GM19372 (cell line): ENCODE results near the gene PNMA6E.

Experiments used
- ATAC-seq: cut with Tn5 transposase; IDR thresholded peaks from one replicate; pipeline ENCODE4 v1.9.1; 2021; ENCODE audit warnings: mild to moderate bottlenecking, low read depth, moderate library complexity; ENCODE audit not compliant: unreplicated experiment

Gene PNMA6E

GRCh38 chrX:153401133-153401764, at the start of gene PNMA6E:
PNMA6E (minus strand) TSS chrX:153401350; CDS start chrX:153398849, 2,501 bp downstream.
- ATAC-seq, result no peak

GRCh38 chrX:153450949-153451277, 49.8 kb upstream of the PNMA6E start:
- ATAC-seq, result no peak

- ATAC-seq, result no peak
Observed at GRCh38 chrX:153450114-153450948, 49.2 kb upstream of the PNMA6E start.

GRCh38 chrX:153449368-153450113, 48.4 kb upstream of the PNMA6E start:
- no peak for ATAC-seq

- ATAC-seq, result no peak
Observed at GRCh38 chrX:153448556-153449367, 47.6 kb upstream of the PNMA6E start.

- no peak for ATAC-seq
Observed at GRCh38 chrX:153447581-153447960, 46.4 kb upstream of the PNMA6E start.

DNA sequence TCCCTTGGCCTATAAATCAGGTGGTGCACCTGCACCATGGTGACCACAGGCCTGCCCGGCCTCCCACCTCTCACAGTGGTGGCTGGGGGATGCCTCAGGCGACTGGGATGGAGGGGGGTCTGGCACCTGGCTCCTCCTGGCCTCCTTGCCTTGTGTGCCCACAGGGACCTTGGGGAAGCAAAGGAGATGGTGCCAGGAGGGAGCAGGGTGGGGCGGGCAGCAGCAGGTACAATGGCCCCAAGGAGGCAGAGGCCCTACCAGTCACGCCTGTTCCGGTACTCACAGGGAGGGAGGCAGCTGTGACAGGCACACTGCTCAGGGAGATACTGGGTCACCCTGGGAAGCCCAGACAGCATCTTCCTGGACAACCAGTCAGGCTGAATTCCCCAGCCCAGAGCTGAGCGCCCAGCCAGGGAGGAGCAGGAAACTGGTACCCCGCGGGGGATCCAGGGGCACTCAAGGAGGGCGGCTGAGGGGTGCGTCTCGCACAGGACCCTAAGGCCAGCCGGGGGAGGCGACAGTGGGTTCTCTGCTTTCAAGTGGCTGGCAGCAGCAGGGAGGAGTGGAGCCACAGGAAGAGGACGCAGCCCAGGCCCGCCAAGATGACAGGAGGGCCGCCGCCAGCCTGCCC, 45.9 kb upstream of the PNMA6E start:
- ATAC-seq, result no peak

- ATAC-seq, result no peak
Observed at GRCh38 chrX:153446636-153446936, 45.4 kb upstream of the PNMA6E start.

- ATAC-seq, result no peak
Observed at GRCh38 chrX:153445856-153446635, 44.9 kb upstream of the PNMA6E start, which contains the start of gene TREX2. TREX2 (minus strand) TSS chrX:153446056; CDS start chrX:153445430, 626 bp downstream.

DNA sequence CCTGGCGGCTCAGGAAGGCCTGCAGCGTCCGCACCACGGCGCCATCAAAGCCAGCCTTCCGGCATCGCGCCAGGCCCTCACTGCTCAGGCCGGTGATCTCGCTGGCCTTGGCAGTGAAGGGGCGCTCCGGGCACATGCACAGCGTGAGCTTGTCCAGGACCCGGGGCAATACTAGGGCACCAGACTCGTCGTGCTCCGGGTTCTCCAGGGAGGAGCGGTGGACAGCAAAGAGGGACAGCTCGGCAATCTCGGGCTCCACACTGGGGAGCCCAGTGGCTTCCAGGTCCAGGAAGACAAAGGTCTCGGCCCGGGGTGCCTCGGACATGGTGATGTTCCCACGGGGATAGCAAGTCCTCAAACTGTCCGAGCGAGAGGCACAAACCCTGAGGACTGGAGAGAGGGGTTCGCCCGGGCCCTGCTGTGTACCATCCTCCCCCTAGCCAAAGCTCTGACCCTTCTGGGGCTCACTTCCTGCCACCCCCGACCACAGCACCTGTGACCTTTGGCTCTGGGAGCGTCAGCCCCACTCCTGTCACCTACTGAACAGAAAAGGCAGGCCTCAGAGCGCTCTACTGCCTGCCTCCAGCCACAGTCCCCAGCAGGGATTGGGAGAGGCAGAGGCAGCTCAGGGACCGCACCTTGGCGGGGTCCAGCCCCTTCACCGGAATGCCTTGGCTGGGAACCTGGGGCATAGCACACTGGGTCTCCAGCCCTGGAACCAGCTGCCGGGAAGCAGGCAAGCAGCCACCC, 44.1 kb upstream of the PNMA6E start:
- no peak for ATAC-seq

GRCh38 chrX:153444333-153445011, 43.3 kb upstream of the PNMA6E start:
- no peak for ATAC-seq

- ATAC-seq, result no peak
Observed at GRCh38 chrX:153443476-153444332, 42.6 kb upstream of the PNMA6E start.

DNA sequence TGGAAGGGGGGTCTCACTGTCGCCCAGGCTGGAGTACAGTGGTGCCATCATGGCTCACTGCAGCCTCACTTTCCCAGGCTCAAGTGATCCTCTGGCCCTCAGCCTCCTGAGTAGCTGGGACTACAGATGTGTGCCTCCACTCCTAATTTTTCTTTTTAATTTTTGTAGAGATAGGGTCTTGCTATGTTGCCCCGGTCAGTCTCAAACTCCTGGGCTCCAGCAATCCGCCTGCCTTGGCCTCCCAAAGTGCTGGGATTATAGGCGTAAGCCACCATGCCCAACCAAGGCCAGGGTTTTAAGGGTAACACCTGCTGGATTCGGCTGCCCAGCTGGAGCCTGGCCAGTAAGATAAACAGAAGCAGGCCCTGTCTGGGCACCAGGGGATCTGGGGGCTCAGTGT, 41.3 kb upstream of the PNMA6E start:
- no peak for ATAC-seq

- ATAC-seq, result no peak
Observed at GRCh38 chrX:153441981-153442380, 40.8 kb upstream of the PNMA6E start.

- ATAC-seq, result no peak
Observed at GRCh38 chrX:153441296-153441695, 40.1 kb upstream of the PNMA6E start.

DNA sequence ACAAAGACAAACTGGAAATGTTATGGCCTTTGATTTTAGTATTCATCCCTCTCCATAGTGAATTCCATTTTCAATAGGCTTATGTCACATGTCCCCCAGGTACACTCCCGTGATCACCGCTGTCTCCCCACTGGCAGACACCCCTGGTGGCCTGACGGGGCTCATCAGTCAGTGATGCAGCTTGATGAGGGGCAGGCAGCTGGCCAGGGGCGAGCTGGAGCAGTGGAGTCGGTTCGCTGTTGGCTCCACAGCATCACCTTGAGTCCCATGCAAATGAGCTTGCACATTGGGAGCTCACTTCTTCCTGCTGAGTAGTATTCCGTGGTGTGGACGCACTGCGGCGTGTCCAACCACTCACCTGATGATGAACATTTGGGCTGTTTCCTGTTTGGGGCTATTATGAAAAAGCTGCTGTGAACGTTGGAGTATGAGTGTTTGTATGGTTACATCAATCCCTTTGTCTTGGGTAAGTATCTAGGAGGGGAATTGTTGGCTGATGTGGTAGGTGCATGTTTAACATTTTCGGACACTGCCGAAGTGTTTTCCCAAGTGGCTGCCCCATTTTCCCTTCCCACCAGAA, 39.5 kb upstream of the PNMA6E start:
- ATAC-seq, result no peak

DNA sequence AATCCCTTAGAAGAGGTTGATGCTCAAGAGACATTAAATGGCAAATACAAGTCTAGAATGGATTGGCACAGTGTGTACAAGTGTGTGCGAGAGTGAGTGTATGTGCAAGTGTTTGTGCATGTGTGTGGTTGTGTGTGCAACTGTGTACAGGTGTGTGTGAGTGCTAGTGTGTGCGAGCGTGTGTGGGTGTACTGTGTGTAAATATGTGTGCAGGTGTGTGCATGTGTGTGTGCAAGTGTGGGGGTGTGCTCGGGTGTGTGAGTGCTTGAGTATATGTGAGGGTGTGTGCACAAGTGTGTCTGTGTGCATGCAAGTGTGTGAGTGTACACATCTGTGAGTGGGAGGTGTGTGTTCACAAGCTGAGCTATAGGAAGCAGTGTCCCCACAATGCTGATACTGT, 38.8 kb upstream of the PNMA6E start:
- ATAC-seq, result no peak
